T-helper 2 cell treated with Interferon-gamma antibody and Interleukin-4, amounts not matched to agents 100 ng/mL and 5 ng/mL, for 36 hours (primary cell): ENCODE data around the gene CEP68. TPM values are rescaled to one million over a fixed set of nuclear protein-coding genes. Genes with fewer than 3 reads are reported as not detected.

ENCODE experiments used
- intact Hi-C: fragments of 100-400 bp; cut with micrococcal nuclease; formaldehyde crosslinking; loops from one replicate; pipeline ENCODE4 v1.15.1; 2023
- total RNA-seq: library from RNA; stranded (reverse); gene quantifications from 2 replicates; pipeline ENCODE4 v1.2.3, GENCODE V29; 2022

CEP68 gene
- total RNA-seq, 1 donor from 2014 or later = 7.0 TPM

DNA sequence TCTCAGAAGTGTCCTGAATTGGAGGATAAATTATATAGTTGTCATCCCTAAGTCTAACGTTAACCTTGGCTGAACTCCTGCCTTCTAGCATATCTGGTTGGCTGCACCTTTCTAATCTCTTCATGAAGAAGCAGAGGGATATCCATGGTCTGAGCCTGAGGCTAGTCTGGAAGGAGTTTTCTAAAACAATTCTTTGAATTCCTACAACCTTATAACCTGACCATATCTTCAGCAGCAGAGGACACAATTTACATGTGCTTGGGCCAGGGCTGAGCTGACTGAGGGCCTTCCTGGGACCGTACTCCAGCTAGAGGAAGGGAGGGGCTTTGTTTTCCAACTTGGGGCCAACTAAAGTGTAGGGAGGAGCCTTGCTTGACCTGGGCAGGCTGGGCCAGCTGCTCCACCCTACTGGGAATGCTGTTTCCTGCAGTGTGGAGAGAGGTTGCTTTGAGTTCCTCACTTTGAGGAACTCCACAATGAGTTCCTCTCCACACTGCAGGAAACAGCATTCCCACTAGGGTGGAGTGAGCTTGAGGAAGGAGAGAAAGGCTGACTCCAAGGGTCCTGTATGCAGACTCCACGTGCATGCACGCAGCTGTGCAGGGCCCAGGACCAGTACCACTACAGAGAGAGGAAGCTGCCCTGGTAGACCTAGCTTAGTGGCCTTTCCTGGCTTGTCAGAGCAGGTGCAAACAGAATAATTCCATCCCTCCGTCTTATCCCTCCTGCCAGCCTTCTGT is 19.6 kb downstream of the CEP68 start:
- intact Hi-C loops = no loop called here

DNA sequence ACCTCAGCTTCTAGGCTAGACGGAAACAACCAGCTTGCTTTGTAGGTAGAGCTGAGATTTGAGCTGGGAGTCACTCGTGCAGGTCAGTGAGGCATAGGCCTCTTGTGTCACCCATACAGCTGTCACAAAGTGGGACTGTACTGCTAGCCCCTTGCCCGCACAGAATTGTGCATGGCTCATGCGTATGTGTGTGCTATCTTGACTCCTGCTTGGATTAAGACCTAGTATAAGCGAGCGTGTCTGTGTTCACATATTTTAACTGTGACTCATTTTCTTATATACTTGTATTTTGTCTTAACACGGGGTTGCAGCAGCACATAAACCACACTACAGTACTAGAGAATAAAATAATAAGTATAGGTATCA is 20.1 kb downstream of the CEP68 start:
- intact Hi-C loops = no loop called here

DNA sequence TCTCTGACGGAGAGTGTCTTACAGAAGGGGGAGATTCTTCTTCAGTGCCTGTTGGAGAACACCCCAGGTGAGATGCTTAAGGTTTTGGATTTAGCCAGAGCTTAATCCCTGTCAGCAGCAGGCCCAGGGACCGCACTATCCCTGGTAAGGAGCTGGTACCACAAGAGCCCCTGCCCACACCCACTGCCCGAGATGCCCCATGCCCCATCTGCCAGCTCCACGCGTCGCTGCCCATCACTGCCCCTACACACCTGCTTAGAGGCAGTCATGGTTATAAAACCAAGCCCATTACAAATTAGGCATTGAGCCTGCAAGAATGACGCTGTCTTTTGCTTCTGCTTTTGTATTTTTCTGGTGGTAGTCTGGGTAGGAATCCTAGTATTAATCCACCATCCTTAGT is 21.7 kb downstream of the CEP68 start:
- intact Hi-C loops = no loop called here

DNA sequence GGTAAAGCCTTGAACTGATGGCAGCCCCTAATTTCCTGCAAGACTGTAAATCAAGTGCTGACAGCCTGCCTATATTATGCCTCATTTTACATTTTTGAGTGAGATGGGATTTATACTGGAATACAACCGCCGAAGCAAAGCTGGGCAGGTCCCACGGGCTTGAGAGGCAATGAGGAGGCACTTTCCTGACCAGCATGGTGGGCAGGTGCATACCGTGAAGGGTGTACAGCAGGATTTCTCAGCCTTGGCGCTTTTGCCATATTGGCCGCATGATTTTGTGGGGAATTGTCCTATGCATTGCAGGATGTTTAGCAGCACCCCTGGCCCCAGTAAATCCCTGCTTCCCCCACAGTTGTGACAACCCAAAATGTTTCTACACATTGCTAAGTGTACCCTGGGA is 22.8 kb downstream of the CEP68 start:
- intact Hi-C loops = no loop called here

DNA sequence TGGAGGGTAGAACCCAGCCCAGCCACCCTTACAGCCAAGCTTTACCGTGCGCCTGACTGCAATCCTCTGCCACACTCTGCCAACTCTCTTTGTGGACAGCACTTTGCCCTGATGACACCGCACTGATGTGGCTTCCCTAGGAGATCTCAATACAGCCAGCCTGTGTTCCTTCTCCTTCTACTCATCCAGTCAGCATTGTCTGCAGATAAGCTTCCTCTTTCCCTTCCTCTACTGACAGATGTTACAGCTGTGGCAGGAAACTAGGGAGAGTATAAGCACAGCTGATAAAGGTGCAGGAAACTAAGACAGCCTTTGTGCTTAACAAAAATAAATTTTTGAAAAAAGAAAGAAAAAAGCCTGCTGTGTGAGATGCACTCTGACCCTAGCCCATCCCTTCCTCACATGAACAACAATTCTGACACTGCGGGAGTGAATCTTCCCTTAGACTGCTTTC is 25.0 kb downstream of the CEP68 start:
- intact Hi-C loops = no loop called here

DNA sequence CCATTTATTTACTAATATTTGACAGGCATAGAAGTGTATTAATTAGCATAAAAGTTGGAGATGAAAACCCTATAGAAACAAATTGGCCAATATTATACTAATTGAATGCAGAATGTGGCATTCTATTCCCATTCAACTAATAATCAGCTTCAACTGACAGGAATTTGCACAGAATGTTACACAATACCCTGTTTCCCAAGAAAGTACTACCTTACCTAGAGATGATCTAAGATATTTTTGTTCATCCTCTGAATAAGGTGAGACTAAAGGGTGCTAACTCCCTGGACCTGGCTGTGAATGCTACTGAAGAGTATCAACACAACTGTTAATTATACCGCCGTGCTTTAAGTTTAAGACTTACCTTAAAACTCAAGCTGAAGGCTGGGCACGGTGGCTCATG is 28.9 kb downstream of the CEP68 start:
- intact Hi-C loops = no loop called here

DNA sequence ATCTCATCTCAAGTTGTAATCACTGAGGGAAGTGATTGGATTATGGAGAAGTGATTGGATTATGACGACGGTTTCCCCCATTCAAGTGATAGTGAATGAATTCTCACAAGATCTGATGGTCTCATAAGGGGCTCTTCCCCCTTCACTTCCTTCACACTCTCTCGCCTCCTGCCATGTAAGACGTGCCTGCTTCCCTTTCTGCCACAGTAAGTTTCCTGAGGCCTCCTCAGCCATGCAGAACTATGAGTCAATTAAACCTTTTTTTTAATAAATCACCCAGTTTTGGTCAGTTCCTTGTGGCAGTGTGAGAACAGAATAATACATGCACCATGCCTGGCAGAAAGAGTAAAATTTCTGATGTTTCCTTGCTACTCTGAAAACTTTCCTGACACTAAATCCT is 36.6 kb downstream of the CEP68 start:
- intact Hi-C loops = no loop called here

DNA sequence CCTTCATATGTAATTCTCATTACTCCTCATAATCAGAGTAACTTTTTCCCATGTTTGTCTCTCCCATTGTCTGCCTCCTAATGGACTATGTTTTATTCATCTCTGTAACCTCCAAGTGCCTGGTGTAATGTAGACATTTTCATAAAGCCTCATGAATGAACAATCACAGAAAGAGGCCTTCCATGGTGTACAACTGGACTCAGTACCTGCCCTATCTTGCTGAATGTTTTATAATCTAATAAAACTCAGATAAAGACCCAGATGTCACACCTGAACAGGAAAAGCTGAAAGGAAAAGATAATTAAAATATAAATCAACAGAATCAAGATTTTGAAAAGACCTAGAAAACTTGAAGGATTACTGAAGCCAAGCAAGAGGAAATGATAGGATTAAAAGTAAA is 37.0 kb downstream of the CEP68 start:
- intact Hi-C loops = no loop called here

DNA sequence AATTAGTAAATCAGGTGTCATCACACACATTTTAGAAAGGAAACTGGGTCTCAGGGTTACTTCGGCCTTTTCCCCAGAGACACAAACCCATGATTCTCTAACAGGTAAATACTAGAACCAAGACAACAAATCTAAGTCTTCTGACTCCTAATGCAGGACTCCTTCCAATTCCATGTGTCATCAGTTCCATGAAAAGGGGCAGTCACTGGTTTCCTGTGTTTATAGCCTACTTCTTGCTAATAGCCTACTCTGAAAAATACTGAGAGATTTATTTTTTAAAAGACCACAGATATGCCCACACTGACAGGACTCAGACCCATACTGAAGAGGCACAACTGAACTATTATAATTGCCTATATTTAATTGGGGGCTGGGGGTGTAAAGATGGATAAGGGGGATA is 40.7 kb downstream of the CEP68 start:
- intact Hi-C loops = loop anchor here (5.0 kb wide), 1 partner anchor 35 kb away; the partner anchor contains the start of gene RAB1A

DNA sequence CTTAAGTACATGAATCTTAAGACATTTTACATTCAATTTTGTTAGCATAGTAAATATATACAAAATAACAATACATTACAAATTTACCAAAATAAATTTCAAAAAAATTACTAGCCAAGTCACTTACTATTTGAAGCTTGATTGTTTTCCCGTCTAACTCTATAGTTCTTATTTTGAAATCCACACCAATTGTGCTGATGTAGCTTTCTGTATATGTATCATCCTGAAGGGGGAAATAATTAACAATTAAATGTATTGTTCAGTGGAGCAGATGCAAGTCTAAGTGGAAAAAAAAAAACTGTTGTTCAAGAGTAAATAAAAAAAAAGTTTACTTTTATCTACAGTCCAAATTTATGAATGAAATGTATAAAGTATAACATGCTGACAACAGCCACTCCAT is 41.6 kb downstream of the CEP68 start:
- intact Hi-C loops = loop anchor here (5.0 kb wide), 1 partner anchor 34 kb away; the partner anchor contains the start of gene RAB1A

DNA sequence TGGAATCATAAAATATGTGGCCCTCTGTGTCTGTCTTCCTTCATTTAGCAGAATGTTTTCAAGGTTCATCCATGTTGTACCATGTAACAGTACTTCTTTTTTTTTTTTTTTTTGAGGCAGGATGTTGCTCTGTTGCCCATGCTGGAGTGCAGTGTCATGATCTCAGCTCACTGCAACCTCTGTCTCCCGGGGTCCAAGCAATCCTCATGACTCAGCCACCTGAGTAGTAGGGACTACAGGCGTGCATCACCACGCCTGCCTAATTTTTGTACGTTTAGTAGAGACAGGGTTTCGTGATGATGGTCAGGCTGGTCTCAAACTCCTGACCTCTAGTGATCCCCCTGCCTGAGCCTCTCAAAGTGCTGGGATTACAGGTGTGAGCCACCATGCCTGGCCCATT is 42.5 kb downstream of the CEP68 start:
- intact Hi-C loops = loop anchor here (5.0 kb wide), 1 partner anchor 34 kb away; the partner anchor contains the start of gene RAB1A

DNA sequence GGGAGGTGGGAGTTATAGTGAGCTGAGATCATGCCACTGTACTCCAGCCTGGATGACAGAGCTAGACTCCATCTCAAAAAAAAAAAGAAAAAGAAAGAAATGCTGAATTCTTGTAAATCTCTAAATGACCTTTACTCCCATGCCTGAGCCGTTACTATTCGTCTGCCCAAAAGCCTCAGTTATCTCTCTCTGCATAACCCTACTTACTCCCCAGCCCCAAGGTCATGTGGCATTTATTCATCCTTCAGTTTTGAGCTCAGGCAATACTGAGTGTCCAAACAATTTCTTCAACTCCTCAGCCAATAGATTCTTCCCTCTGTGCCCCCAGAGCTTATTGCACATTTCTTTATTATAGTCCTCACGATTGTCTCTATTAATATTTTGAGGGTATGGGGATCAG is 44.9 kb downstream of the CEP68 start:
- intact Hi-C loops = no loop called here

DNA sequence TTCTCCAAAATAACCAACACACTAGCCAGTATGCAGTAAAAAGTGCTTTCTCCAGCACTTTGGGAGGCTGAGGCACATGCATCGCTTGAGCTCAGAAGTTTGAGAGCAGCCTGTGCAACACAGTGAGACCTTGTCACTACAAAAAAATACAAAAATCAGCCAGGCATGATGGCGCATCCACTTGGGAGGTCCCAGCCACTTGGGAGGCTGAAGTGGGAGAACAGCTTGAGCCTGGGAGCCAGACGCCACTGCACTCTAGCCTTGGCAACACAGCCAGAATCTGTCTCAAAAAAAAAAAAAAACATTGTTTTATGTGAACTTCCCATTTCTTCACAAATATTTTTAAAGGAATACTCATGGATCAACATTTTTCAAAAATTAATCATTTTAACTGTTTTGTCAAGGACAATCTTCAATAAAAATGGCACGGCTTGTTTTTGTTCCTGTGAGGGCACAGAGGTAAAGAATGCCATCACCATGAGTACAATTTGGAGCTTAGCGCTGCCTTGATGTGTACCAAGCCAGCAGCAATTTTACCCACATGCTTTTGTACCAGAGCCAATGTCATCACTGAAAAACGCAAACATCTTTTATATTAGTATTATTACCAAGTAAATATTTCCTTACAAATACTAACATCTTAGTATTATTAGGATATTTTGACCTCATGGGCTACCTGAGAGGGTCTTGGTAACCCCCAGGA is 46.9 kb downstream of the CEP68 start:
- intact Hi-C loops = no loop called here

DNA sequence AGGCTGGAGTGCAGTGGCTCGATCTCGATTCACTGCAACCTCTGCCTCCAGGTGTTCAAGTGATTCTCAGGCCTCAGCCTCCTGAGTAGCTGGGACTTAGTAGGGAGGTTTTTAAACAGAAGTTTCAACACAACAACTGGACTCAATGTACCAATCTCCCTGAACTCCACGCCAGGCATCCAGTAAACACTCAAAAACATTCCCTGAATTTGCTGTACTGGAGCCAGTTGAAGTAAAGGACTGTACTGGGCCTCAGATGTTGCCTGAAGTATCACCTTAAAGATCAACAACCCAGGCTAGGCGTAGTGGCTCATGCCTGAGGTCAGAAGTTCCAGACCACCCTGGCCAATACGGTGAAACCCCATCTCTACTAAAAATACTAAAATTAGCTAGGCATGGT is 51.3 kb downstream of the CEP68 start:
- intact Hi-C loops = no loop called here

DNA sequence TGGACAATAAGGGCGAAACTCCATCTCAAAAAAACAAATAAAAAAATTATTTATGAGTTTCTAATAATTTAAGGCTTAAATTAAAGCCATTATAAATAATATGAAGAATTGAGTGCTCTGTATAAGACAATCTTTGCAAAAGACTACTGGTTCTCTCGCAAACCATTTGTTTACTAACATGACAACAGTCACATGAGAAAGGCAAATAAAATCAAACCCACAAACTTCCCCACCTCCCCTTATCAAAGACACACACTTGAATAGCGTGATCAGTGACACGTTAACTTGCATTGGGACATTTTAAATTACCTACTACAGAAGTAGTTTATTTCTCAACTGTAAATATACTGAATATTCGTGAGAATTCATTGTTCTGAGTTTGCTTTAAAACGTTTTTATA is 52.6 kb downstream of the CEP68 start:
- intact Hi-C loops = no loop called here

DNA sequence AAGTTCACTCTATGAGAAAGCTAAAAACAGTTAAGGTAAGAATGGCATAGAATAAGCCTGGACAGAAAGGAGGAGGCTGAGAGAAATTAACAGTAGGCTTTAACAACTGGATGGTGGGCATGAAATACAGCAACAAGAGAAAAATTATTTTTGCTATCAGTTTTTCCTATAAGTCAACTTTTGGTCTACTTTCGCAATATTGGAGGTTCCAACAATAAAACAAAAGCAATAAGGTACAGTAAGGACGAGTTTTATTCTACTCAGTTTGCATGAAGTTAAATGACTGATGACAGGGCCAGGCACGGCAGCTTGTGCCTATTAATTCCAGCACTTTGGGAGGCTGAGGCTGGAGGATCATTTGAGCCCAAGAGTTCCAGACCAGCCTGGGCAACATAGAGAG is 56.4 kb downstream of the CEP68 start:
- intact Hi-C loops = no loop called here

DNA sequence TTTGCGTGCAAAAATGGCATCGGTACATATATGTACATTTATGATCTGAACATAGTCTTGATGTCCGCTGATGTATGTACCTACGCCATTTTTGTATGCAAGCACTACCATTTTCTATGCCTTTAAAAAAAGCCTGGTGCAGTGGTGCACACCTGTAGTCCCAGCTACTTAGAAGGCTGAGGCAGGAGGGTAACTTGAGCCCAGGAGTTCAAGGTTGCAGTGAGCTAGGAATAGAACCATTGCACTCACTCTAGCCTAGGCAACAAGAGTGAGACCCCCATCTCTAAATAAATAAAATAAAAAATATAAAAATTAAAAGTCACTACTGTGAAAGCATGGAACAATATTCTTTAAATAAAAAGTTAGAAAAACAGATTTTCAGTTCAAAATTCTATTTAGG is 57.0 kb downstream of the CEP68 start:
- intact Hi-C loops = no loop called here

DNA sequence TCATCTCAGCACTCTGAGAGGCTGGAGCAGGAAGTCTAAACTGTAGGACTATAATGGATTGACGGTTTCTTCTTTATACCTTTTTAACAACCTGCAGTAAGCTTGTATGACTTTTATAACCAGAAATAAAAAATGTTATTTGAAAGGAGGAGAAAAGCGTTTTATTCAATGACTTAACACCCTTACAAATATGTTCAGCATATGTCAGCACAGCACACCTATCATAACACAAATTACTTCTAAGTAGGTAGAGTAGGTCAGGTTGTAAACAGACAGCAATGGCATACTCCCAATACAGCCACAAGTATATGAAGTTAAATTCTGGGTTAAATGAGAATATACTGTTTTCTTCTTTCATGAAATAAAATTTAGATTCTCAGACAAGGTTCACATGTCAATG is 57.6 kb downstream of the CEP68 start:
- intact Hi-C loops = no loop called here

DNA sequence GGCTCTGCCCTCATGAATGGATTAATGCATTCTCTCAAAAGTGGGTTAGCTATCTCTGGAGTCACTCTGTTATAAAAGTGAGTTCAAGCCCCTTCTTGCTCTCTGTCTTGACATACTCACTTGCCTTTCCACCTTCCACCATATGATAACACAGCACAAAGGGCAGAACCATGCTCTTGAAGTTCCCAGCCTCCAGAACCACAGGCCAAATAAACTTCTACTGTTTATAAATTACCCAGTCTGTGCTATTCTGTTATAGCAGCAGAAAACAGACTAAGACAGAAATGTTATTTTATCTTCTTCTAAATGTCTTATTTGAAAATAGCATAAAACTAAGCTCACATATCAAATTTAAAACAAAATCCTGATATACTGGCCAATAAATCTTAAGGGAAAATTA is 58.7 kb downstream of the CEP68 start:
- intact Hi-C loops = no loop called here

DNA sequence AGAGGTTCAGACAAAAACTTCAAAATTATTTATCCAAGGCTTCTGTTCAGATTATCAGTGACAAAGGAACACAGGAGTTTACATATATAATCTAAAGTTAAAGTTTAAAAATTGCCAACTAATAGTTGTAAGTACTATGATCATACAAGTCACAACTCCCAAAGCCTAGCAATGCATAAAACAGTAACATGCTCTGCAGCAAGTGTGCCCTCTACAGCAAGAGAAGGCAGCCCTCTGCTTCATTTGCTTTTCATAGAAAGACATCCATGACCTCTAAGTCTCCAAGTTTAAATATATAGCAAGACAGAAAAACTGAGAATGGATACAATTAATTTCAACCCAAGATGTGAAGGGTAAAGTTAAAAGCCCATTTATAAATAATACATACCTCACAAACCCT is 60.4 kb downstream of the CEP68 start:
- intact Hi-C loops = no loop called here

DNA sequence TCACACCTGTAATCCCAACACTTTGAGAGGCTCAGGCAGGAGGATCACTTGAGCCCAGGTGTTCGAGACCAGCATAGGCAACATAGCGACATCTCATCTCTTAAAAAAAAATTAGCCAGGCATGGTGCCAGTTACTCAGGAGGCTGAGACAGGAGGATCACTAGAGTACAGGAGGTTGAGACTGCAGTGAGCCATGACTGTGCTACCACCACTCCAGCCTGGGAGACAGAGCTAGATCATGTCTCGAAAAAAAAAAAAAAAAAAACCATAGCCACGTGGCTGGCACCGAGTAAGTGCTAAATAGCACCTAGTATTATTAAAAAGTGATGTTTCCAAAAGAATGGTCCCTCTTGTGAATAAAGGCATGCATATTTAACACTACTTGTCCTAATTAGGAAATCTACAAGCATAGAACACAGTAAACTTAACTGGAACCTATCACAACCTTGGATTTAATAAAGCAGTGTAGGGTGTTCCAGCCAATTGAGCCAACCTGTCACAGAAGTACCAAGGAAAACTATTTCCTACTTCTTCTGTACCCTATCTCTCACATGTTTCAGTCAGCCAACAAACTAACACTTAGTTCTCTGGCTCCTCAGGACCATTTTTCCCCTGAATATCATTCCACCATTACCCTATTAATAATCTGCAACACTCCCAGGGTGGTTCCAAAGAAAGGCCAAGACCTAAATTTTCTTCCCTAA is 64.9 kb downstream of the CEP68 start:
- intact Hi-C loops = no loop called here

DNA sequence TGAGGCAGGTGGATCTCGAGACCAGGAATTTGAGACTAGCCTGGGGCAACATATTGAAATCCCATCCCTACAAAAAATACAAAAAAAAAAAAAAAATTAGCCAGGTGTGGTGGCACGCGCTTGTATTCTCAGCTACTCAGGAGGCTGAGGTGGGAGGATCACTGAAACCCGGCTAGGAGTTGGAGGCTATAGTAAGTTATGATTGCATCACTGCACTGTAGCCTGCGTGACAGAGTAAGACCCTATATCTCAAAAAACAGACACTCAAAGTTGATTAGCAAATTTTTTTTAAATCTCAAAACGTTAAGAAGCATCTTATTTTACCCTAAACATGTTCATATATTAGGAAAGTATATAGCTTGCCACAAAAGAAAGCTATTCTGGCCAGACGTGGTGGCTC is 66.1 kb downstream of the CEP68 start:
- intact Hi-C loops = no loop called here
